ENCODE data around the gene CLIC3.

CLIC3 gene

GRCh38 chr9:136982232-136983051 is 13.9 kb downstream of the CLIC3 start, which contains the start of gene LCNL1:
Gene LCNL1 (plus strand): TSS chr9:136982993. CDS start chr9:136983587, 594 bp downstream.
- DNase-seq (ENCODE audit: low spot score), result no peak
- in situ Hi-C loops (cut with MboI; ENCODE audit: low sequenced_read_pairs, unreplicated experiment), result no loop called here

DNA sequence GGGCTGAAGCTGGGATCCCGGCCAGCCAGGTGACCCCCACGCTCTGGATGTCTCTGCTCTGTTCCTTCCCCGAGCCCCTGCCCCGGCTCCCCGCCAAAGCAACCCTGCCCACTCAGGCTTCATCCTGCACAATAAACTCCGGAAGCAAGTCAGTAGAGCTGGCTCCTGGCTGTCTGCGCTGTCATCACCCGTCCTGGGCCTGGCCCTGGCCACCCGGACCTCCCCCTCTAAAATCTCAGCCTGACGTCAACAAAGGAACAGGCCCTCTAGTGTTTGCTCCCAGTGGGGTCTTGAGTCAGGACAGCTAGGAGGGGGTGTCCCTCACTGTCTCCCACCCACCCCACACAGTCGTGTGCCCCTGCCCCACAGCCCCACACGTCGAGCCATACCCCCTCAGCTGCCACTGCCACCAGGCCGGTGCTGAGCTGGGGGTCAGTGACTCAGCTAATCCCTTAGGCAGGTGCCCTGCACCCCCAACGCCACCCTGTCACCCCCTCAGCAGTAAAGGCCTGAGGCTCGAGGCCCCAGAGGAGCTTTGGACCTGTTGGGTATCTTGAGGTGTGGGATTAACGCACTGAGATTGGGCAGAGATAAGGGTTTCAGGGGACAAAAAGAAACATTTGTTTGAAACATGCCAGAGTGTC is 14.7 kb downstream of the CLIC3 start:
- in situ Hi-C loops (cut with MboI; ENCODE audit: low sequenced_read_pairs, unreplicated experiment), result no loop called here
- no peak for DNase-seq (ENCODE audit: low spot score)
- TF ChIP-seq, protein P1, sequence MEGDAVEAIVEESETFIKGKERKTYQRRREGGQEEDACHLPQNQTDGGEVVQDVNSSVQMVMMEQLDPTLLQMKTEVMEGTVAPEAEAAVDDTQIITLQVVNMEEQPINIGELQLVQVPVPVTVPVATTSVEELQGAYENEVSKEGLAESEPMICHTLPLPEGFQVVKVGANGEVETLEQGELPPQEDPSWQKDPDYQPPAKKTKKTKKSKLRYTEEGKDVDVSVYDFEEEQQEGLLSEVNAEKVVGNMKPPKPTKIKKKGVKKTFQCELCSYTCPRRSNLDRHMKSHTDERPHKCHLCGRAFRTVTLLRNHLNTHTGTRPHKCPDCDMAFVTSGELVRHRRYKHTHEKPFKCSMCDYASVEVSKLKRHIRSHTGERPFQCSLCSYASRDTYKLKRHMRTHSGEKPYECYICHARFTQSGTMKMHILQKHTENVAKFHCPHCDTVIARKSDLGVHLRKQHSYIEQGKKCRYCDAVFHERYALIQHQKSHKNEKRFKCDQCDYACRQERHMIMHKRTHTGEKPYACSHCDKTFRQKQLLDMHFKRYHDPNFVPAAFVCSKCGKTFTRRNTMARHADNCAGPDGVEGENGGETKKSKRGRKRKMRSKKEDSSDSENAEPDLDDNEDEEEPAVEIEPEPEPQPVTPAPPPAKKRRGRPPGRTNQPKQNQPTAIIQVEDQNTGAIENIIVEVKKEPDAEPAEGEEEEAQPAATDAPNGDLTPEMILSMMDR (IDR thresholded peaks at IDR 0.05; ENCODE audit: borderline replicate concordance, control extremely low read depth, extremely low read depth, insufficient read depth, missing control alignments), result no peak

More at GRCh38 chr9:136982232-136983051, 13.9 kb downstream of the CLIC3 start, which contains the start of gene LCNL1:
- TF ChIP-seq, protein P1 (IDR thresholded peaks at IDR 0.05; ENCODE audit: borderline replicate concordance, control extremely low read depth, extremely low read depth, insufficient read depth, missing control alignments), result no peak

GRCh38 chr9:136980669-136981478 is 15.5 kb downstream of the CLIC3 start:
- in situ Hi-C loops (cut with MboI; ENCODE audit: low sequenced_read_pairs, unreplicated experiment), result no loop called here
- no peak for DNase-seq (ENCODE audit: low spot score)
- TF ChIP-seq, protein P1 (IDR thresholded peaks at IDR 0.05; ENCODE audit: borderline replicate concordance, control extremely low read depth, extremely low read depth, insufficient read depth, missing control alignments), result no peak

GRCh38 chr9:136979769-136980587 is 16.4 kb downstream of the CLIC3 start:
- in situ Hi-C loops (cut with MboI; ENCODE audit: low sequenced_read_pairs, unreplicated experiment), result no loop called here
- TF ChIP-seq, protein P1 (IDR thresholded peaks at IDR 0.05; ENCODE audit: borderline replicate concordance, control extremely low read depth, extremely low read depth, insufficient read depth, missing control alignments), result no peak
- no peak for DNase-seq (ENCODE audit: low spot score)

- DNase-seq (ENCODE audit: low spot score), result no peak
- TF ChIP-seq, protein P1 (IDR thresholded peaks at IDR 0.05; ENCODE audit: borderline replicate concordance, control extremely low read depth, extremely low read depth, insufficient read depth, missing control alignments), result no peak
- in situ Hi-C loops (cut with MboI; ENCODE audit: low sequenced_read_pairs, unreplicated experiment), result no loop called here
These were observed 17.4 kb downstream of the CLIC3 start for GRCh38 chr9:136978865-136979544.
